Urothelium cell line (cell line): ENCODE measurements around the gene HCRT.
"Not testable (repeated sequence)": the region's sequence is repeated elsewhere in the genome, so short reads cannot be mapped to it uniquely, and the experiment has no call there.

Experiments used
- DNase-seq: peaks from one replicate; pipeline ENCODE4 v3.0.0; 2011; ENCODE audit warnings: low spot score, mixed read lengths
- FAIRE-seq: peaks from 2 replicates; lab custom pipeline; 2011; peaks lifted over from hg19 to GRCh38; lab: Jason Lieb, UNC

The HCRT gene

DNA sequence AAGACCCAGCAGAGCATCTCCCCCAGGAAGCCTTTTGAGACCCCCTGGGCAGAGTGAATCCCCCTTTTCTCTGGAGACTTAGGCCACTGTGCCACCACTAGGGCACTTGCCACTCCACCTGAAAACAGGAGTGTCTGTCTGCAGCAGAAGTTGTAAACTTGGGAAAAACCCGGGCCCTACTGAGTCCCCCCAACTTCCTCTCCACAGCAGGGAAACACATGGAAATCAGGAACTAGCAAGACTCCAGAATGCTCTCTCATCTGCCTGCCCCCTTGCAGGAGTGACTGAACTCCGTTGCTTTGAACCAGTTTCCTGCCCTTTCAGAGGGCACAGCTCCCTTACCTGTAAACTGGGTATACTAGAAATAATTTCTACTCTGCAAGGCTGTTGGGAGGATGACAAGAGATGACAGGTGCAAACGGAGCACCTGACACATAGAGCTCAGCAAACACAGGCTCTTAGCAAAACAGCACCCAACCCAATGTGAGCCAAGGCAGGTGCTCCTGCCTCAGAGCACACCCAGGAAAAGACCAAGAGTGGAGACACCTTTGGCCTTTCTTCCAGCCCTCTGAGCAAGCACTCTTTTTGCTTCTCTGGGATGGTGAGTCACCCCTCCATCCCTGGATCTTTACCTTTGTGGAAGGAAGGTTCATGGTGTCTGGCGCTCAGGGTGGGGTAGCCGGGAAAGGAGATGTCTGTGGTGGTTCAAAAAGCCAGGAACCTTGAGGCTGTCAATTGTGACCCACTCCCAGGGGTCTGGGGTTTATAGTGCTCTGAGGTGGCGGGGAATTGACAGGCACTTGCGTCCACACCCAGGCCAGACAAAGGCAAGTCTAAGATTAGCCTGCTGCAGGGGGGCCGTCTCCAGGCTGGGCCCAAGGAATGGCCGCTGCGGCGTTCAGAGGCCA, at the start of gene HCRT:
Gene HCRT, minus strand, starts transcription at position 740 of the 908 bp plus-strand sequence. Its CDS starts 87 bp downstream, at position 653.
- DNase-seq (no peak), FAIRE-seq (no peak)

- DNase-seq (no peak), FAIRE-seq (no peak)
Observed at GRCh38 chr17:42233994-42234393, 48.7 kb upstream of the HCRT start.

- FAIRE-seq (no peak), DNase-seq (no peak)
Observed at GRCh38 chr17:42233156-42233555, 47.9 kb upstream of the HCRT start.

- DNase-seq = no peak
- no peak for FAIRE-seq
Observed at GRCh38 chr17:42230225-42230624, 45.0 kb upstream of the HCRT start.

GRCh38 chr17:42227849-42228700, 42.8 kb upstream of the HCRT start:
- FAIRE-seq (no peak), DNase-seq (no peak)

DNA sequence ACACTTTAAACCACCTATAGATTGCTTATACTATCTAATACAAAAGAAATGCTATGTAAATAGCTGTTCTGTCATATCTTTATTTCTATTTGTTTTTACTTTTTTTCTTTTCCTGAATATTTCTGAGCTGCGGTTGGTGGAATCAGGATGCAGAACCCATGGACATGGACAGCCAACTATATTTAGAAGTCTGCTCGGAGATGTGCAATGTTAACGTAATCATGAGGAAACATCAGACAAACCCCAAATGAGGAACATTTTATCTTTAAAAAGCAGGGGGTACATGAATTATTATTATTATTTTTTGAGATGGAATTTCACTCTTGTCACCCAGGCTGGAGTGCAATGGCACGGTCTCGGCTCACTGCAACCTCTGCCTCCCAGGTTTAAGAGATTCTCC, 40.4 kb upstream of the HCRT start:
- FAIRE-seq = no peak
- DNase-seq = no peak

- DNase-seq = no peak
- no peak for FAIRE-seq
Observed at GRCh38 chr17:42224651-42225050, 39.4 kb upstream of the HCRT start.

- FAIRE-seq (peak; percentile 72), DNase-seq (peak; percentile 49)
Observed at GRCh38 chr17:42221886-42222745, 36.9 kb upstream of the HCRT start.

GRCh38 chr17:42219280-42219679, 34.0 kb upstream of the HCRT start:
- FAIRE-seq = peak; percentile 73
- DNase-seq = not testable (repeated sequence)

- no peak for FAIRE-seq
- DNase-seq = no peak
Observed at GRCh38 chr17:42214156-42214555, 28.9 kb upstream of the HCRT start.

DNA sequence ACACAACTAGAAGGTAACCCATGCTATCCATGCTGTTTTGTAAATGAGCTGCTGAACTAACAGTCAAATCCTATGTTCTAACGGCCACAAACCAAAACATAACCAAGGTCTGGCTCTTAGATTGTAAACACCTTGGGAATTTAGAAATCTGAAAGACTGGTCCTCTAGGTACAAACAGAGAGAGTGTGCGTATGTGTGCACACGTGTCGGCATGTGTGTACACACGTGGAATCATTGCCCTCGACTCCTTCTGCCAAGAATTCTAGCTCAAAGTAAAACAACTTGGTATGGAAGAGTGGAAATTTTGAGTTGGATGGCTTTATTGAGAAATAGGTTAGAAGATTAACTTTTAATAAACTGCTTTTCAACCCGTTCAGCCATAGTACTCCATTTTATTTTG, 27.1 kb upstream of the HCRT start:
- DNase-seq (no peak), FAIRE-seq (no peak)

- FAIRE-seq = not testable (repeated sequence)
Observed at GRCh38 chr17:42211921-42212341, 26.7 kb upstream of the HCRT start.

GRCh38 chr17:42210046-42210445, 24.8 kb upstream of the HCRT start:
- FAIRE-seq = no peak
- DNase-seq = no peak

More at GRCh38 chr17:42211921-42212341, 26.7 kb upstream of the HCRT start:
- DNase-seq = not testable (repeated sequence)

DNA sequence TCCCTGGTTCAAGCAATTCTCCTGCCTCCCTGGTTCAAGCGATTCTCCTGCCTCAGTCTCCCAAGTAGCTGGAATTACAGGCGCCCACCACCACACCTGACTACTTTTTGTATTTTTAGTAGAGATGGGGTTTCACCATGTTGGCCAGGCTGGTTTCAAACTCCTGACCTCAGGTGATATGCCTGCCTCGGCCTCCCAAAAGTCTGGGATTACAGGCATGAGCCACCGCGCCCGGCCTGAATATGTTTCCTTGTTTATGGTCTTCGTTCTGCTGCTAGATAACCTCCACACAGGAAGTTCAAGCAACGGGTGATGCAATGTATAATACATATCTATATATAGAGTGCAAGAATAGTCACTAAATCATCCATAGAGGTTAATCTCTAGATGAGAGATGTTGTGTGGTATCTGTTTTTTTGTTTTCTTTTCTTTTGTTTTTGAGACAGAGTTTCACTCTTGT, 20.9 kb upstream of the HCRT start:
- not testable (repeated sequence) for DNase-seq, FAIRE-seq

GRCh38 chr17:42203354-42203753, 18.1 kb upstream of the HCRT start:
- FAIRE-seq (no peak), DNase-seq (no peak)

GRCh38 chr17:42202696-42203095, 17.4 kb upstream of the HCRT start:
- DNase-seq = no peak
- no peak for FAIRE-seq

GRCh38 chr17:42202159-42202558, 16.9 kb upstream of the HCRT start:
- FAIRE-seq (no peak), DNase-seq (no peak)

DNA sequence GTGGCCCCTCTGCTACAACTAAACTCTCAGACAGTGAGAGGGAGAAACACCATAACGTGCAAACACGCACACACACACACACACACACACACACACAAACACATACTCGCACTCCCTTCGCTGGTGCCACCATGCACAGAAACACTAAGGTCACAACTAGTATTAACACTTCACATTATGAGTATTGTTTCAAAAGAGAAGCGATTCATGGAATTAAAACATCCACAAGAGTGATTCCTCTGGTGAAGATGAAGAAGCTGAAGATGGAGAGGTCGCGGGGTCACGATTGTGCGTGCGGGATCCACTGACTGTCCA, 16.2 kb upstream of the HCRT start:
- DNase-seq (no peak), FAIRE-seq (no peak)

DNA sequence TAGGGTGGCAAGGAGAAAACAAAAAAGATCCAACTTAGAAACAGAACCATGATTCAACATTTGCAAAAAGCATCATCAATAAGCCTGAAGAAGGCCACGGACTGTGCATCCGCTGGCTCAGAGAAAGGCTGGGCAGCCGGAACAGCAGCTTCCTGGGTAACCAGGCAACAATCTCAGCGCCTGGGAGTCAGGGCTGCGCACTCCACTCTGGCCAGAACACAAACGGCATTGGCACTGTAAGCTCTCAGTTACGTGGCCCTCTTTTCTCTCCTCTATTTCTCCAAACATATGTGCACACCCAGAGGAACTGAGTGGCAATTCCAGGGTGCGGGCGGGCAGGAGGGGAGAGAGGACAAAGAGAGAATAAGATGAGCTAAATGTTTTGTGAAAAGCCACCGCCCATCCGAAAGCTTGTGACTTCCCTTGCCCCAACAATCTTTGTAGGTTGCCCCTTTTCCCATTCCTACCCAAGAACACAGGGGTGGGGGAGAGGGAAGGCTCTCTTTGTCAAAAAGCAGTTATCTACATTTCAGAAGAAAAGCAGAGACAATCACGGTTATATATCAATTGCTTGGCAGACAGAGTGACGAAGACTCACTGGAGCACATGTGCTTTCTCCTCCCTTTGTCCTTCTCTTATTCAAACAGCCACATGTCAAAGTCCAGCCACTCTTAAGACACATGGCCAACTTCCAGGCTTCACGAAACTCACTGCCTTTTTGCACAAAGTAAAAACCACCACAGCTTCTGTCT, 15.6 kb upstream of the HCRT start:
- FAIRE-seq = no peak
- DNase-seq = no peak

DNA sequence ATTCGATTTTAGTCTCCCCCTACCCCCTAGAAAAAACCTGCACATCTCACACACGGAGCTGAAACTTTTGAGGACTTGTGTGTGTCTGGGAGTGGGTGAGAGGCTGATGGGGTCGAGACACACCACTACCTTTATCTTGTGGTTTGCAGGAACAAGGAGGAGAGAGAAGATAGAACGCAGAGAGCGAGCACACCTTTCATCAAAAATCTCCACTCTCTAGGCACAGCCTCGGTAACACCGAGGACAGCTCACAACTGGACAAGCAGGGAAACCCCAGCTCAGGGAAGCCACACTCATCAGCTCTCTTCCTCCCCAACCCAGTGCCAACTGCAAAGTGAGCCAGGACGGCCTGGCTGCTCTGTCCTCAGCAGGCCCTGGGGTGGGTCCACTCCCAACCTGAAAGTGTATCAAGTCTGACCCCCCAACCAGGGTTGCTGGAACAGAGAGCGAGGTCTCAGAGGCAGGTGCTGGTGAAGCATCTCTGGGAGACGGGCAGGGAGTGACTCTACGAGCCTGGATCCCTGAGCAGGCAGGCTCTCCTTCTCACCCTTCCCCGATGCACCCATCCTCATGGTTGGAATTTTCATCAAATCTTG, 14.3 kb upstream of the HCRT start:
- DNase-seq = no peak
- FAIRE-seq = no peak
